ENCODE results near the gene C2CD4C. TPM values are rescaled to one million over a fixed set of nuclear protein-coding genes. Genes with fewer than 3 reads are reported as not detected.
A peak's percentile ranks its signal among the peaks of the same experiment; 100 is the strongest.

Gene C2CD4C
- total RNA-seq, 4 donors from 2014 or later = 2.4 to 2.5 TPM; not detected in 2

DNA sequence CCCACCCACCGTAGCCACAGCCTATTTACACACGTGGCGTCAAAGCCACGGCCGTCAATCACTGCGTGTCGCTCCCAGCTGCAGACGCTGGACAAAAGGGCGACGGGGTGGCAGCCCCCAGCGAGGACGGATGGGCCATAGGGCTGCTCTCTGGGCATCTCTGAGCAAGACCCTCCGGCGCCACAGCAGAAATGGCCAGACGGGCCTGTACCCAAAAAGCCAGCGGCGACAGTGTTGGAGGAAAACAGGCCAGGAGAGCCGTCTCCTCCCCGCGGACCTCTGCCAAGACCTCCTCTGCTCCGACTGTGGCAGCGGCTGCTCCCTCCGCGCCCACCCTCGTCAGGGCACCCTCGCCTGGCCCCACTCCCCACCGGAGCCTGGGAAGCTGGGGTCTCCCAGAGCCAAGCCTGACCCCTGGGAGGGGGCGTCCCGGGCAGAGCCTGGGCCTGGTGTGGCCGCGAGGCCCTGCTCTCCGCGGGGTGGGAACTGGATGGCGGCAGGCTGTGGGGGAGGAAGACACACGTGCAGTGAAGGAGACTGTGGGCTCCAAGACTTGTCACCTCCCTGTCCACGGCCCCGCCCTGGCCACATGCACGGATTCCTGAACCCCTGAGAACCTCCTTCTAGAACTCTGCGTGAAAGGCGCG lies 2.7 kb downstream of the C2CD4C start:
- no peak for TF ChIP-seq POLR2A (IDR thresholded peaks at IDR 0.05)
- TF ChIP-seq, protein P1, sequence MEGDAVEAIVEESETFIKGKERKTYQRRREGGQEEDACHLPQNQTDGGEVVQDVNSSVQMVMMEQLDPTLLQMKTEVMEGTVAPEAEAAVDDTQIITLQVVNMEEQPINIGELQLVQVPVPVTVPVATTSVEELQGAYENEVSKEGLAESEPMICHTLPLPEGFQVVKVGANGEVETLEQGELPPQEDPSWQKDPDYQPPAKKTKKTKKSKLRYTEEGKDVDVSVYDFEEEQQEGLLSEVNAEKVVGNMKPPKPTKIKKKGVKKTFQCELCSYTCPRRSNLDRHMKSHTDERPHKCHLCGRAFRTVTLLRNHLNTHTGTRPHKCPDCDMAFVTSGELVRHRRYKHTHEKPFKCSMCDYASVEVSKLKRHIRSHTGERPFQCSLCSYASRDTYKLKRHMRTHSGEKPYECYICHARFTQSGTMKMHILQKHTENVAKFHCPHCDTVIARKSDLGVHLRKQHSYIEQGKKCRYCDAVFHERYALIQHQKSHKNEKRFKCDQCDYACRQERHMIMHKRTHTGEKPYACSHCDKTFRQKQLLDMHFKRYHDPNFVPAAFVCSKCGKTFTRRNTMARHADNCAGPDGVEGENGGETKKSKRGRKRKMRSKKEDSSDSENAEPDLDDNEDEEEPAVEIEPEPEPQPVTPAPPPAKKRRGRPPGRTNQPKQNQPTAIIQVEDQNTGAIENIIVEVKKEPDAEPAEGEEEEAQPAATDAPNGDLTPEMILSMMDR (IDR thresholded peaks at IDR 0.05) = no peak
- intact Hi-C loops (cut with DNase I; ENCODE audit: low total_unique reads) = no loop called here
- no peaks in the 10 kb centered on the region for H3K36me3 ChIP-seq
- no peak overlapping the region for H3K4me3 ChIP-seq
- peaks cover 0 to 12% of the 10 kb centered on the region in 2 donors for H3K4me1 ChIP-seq
- no peaks in the 10 kb centered on the region for H3K9me3 ChIP-seq
- H3K27me3 ChIP-seq = peaks cover 0 to 10% of the 10 kb centered on the region in 2 donors
- no peak for DNase-seq
- H3K27ac ChIP-seq = no peak overlapping the region

DNA sequence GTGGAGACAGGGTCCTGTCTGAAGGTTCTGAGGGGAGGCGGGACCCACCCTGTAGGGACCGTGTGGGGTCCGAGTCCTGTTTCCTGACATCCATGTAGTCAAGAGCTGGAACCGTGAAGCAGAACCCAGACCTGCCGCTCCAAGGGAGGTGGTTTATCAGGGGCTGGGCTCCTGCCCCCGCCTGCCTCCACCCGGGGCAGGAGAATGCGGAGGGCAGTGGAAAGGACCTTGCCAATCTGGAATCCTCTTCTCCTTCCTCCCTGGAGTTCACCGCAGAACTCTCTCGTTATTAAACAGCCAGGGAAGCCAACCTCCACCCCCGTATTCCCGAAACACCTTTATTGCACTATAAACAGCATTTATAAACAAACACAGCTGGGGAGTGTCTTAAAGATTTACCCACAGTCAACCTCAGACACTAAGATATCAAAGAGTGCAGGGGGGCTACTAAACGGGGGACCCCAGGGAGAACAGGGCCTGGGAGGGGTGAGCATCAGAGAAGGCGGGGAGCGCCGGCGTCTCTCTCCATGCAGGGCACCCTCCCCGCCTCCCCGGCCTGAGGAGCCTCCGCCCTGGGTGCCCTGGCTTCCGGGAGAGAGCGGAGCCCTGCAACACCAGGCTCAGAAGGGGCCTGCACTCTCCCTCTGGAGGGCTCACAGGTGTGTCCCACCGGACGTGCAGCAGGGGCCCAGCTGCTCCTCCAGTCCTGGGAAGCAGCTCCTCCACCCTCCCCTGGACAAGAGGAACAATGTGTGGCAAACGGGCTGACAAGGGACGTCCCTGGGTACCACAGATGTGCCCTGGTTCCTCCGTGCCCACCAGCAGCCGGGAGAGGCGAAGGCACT lies 3.6 kb downstream of the C2CD4C start:
- no peak for TF ChIP-seq POLR2A (IDR thresholded peaks at IDR 0.05)
- TF ChIP-seq, protein P1 (IDR thresholded peaks at IDR 0.05) = no peak
- Histone ChIP-seq H3K27me3 (peaks cover 0 to 10% of the 10 kb centered on the region in 2 donors), H3K36me3 (no peaks in the 10 kb centered on the region), H3K27ac (no peak overlapping the region), H3K9me3 (no peaks in the 10 kb centered on the region), H3K4me1 (peaks cover 0 to 12% of the 10 kb centered on the region in 2 donors), H3K4me3 (no peak overlapping the region)
- intact Hi-C loops (cut with DNase I; ENCODE audit: low total_unique reads) = no loop called here
- DNase-seq = peak in 1 of 2 donors; percentile 5

DNA sequence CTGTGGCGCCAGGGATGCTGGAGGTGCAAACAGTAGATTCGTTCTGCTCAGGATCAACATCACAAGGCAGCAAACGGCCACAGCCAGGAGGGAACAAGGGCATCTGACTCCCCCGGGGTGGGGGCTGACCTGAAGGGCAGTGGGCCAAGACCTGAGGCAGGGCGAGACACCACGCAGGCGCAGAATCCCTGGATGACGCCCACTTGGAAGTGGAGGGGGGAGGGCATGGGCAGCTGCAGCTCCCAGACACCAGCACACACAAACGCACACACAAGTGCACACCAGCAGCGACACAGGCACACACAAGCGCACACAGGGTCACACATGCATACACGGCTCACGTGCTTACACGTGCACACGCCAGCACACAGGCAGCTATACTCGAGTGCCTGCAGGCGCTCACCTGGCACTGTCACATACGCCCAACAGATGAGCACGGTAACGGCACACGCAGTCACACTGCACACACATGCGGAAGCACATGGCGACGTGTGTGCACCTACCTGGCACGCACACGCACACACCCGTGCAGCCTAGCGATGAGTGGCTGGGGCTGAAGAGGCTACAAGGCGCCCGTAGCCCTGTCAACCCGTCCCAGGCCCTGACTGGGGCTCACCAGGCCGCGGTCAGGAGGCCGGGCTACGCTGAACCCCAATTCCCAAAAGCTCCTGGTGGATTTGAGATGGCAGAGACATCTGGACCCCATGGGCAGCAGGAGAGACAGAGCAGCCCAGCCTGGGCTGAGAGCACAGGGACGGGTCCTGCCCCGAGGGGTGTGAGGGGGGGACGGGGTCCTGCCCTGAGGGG lies 5.5 kb downstream of the C2CD4C start:
- H3K4me1 ChIP-seq = peaks cover 0 to 7% of the 10 kb centered on the region in 2 donors
- no peak overlapping the region for H3K4me3 ChIP-seq
- intact Hi-C loops (cut with DNase I; ENCODE audit: low total_unique reads) = no loop called here
- peak in 1 of 2 donors; percentile 3 for DNase-seq
- no peaks in the 10 kb centered on the region for H3K36me3 ChIP-seq
- no peaks in the 10 kb centered on the region for H3K9me3 ChIP-seq
- H3K27me3 ChIP-seq = peaks cover 0 to 6% of the 10 kb centered on the region in 2 donors
- TF ChIP-seq POLR2A (IDR thresholded peaks at IDR 0.05) = no peak
- TF ChIP-seq, protein P1 (IDR thresholded peaks at IDR 0.05) = no peak
- H3K27ac ChIP-seq = no peak overlapping the region

DNA sequence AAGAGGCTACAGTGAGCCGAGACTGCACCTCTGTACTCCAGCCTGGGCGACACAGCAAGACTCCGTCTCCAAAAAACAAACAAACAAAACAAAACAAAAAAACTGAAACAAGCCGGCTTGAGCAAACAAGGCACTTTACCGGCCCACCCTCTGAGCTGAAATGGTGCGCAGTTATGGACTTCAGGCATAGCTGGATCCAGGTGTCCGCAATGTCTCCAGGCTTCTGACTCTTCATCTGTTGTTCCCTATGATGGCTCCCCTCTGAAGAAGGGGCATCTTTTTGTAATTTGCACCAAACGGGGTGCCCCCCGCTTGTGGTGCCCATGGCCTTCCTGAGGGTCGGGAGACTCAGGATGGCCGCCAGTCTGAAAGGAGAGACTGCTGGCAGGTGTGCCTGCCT lies 6.2 kb downstream of the C2CD4C start:
- H3K4me3 ChIP-seq = no peak overlapping the region
- no peak overlapping the region for H3K27ac ChIP-seq
- DNase-seq = peak in 1 of 2 donors; percentile 3
- H3K4me1 ChIP-seq = peaks cover 0 to 1% of the 10 kb centered on the region in 2 donors
- no peak for TF ChIP-seq POLR2A (IDR thresholded peaks at IDR 0.05)
- TF ChIP-seq, protein P1 (IDR thresholded peaks at IDR 0.05) = no peak
- peaks cover 0 to 3% of the 10 kb centered on the region in 2 donors for H3K27me3 ChIP-seq
- no peaks in the 10 kb centered on the region for H3K36me3 ChIP-seq
- intact Hi-C loops (cut with DNase I; ENCODE audit: low total_unique reads) = no loop called here
- no peaks in the 10 kb centered on the region for H3K9me3 ChIP-seq

All from uterus (tissue), 4 donors.